Measurements from ENCODE around the gene UBAP1.
"Not testable (repeated sequence)": the region's sequence is repeated elsewhere in the genome, so short reads cannot be mapped to it uniquely, and the experiment has no call there.

Gene UBAP1

DNA sequence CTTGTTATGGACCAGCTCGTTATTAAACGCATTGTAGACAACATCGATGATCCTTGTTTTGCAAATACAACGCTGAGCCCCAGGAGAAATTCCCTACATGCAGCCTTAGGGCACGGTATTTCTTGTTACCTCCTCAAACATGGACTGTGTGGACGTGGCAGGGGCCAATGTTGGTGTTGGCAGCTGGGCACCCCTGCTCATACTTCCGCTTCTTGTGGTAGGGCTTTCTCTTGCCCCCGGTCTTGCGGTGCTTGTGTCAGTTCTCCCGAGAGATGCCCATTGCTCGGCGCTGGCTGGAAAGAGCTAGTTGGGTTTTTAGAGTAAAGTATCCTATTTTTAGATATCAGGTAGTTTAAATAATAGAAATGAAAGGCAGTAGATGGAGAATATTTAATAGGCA lies 45.5 kb downstream of the UBAP1 start:
- no peak for DNase-seq (ENCODE audit: low spot score)

GRCh38 chr9:34226144-34226760 lies 47.4 kb downstream of the UBAP1 start:
- DNase-seq (ENCODE audit: low spot score): not testable (repeated sequence)

DNA sequence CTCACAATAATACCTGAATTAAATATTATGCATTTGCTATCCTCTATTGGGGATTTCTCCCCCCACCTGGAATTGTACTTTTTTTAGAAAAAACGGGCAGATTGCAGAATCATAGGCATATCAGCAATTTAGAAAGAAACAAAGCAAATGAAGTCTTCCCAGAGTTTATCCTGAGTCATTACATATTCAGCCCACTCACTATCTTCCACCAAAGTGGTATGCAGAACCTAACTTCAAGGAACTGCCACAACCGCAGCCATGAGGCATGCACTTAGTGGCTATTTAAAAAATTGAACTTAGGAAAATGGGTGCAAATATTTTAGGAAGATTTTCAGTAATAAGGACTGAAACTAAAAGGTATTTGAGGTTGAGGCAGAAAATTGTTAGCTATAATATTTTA lies 48.6 kb downstream of the UBAP1 start:
- DNase-seq (ENCODE audit: low spot score): no peak

DNA sequence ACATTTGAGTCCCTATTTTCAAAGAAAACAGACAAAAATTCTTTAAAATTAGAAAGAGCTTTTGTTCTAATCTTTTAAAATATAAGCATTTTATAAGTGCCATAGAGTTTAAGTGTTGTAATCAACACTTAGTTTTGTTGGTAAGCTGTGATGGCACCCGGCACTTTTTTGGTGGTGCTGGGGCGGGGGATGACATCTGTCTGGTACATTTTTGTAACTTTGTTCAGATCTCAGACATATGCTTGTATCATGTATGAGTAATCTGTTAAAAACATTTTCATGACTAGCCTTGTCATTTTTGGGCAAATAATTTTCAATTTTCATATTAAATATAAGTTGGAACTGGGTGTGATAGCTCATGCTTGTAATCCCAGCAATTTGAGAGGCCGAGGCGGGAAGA lies 51.7 kb downstream of the UBAP1 start:
- no peak for DNase-seq (ENCODE audit: low spot score)

DNA sequence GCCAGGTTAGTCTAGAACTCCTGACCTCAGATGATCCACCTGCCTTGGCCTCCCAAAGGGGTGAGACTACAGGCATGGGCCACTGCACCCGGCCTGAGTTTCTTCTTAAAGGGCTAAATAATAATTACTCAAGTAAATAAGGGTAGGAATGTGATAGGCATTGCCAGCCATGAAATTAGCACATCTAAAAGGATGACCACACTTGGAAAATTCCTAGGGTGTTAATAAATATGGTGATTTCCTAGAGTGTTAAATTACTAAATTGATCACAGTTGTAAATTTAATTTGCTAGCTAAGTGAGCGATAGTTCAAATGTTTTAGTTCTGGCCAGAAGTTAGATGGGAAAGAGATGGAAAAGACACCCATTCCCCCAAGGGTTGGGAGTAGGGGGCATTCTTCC lies 53.4 kb downstream of the UBAP1 start:
- DNase-seq (ENCODE audit: low spot score): no peak

GRCh38 chr9:34233672-34234071 lies 54.8 kb downstream of the UBAP1 start:
- no peak for DNase-seq (ENCODE audit: low spot score)

- no peak for DNase-seq (ENCODE audit: low spot score)
Observed at GRCh38 chr9:34237836-34238235, 59.0 kb downstream of the UBAP1 start.

DNA sequence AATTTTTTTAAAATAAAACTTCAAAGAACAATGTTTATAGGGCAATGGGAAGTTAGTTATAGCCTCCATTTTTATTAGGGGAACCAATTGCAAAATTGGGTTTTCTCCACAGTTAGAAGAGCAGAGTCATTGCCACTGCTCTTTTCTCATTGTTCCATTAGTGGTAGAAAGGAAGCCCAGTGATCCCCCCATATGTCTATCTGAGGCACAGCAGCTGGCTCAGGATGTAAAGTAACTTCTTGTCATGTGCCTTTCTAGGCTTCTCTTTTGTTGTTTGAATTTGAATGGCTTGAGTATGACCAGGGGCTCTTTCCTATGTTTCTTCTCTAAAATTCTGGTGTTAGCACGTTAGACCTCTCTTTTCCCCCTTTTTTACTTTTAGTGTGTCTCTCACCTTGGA lies 61.2 kb downstream of the UBAP1 start:
- no peak for DNase-seq (ENCODE audit: low spot score)

DNA sequence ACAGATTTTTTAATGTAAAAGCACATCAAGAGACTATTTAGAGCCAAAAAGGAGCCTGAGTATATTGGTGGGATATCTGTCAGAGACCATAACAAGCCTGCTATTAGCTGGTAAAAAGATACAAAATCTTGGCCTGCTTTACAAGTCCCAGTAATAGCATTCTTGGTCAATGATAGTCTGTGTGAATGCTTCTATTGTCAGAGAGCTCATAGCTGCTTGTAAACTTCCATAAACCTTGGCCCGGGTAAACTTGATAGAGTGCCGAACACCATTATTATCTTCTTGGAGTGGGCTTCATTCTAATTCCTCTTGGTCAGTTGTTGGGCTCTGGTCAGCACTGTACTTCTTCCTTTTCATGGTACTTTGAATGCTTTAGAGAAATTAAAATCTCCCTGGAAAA lies 64.0 kb downstream of the UBAP1 start:
- DNase-seq (ENCODE audit: low spot score): no peak

DNA sequence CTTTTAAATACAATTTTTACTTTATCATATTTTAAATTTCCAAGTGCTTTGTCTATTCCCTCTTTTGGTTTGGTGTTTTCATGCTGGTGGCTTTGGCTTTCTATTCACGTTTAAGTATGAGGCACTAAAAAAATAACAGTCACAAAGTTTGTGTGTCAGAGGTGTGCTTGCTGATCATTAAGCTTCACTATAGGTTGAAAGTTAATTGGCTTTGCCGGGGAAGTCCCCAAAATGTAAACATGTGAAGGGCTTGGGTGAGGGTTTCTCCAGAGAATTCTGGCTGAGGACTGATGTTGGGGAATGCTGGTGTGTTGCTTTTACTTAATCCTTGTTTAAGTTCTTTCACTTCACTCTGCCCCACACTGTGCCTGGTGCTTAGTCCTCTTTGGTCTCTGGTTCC lies 66.4 kb downstream of the UBAP1 start:
- not testable (repeated sequence) for DNase-seq (ENCODE audit: low spot score)

DNA sequence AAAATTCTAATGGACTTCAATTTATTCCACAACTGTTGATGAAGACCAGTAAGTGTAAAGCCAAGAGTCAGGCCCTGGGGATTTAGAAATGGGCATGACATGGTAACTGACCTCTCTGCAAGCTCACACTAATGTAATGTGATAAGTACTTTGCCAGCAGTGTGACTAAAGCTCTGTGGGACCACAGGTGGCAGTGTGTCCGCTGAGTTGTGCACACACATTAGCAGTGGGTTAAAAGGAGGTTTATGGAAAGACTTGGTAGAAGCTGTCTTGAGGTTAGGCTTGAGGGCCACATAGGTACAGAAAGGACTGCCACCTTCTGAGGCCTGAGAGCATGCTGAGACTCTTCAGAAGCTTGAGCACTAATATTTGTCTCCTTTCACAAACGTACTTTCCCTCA lies 67.6 kb downstream of the UBAP1 start:
- DNase-seq (ENCODE audit: low spot score): no peak

DNA sequence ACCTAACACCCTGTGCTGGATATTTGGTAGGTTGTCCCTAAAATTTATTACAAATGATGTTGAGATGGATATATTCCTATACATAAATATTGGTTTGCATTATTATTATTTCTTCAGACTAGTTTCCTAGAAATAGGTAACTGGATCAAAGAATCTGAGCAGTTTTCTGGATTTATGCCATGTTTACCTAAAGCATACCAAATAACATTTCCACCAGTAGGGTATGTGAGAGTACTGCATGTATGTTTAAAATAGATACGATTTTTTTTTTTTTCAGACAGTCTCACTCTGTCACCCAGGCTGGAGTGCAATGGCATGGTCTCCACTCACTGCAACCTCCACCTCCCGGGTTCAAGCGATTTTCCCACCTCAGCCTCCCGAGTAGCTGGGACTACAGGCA lies 68.9 kb downstream of the UBAP1 start:
- DNase-seq (ENCODE audit: low spot score): not testable (repeated sequence)

DNA sequence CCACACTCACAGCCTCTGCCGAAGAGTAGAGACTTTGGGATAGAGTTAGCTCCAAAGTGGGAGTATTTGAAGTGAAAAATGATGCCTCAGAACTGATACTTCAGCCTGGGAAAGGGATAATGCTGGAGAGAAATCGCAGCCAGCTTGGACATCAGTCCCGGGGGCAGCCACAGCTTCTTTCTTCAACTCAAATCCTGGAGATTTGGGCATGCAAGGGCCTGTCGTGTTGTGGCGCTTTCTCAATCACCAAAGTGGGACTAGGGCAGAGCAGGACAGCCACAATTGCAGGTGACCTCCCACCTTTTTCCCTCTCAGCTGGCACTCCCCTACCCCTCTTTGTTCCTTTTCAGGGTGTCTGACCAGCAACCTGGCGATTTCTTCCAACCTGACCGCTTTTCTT lies 70.4 kb downstream of the UBAP1 start:
- no peak for DNase-seq (ENCODE audit: low spot score)

- no peak for DNase-seq (ENCODE audit: low spot score)
Observed at GRCh38 chr9:34250721-34251120, 71.9 kb downstream of the UBAP1 start.

DNA sequence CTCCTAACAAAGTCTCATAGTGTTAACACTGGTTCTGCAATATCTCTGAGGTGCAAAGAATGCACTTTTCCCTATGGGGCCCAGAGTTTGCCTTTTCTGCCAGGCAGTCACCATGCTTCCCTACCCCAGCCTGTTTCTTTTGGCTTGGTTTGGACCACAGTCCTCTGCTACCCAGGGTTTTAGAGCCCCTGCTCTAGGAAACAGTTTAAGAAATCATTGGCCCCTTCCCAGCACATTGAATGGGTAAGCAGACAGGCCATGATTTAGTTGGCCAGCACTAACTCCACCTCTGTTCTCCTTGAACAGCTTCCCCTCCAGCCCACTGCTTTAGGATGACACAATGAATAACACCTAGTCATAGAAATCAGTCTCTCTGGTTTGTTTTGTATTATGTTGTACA lies 73.2 kb downstream of the UBAP1 start:
- no peak for DNase-seq (ENCODE audit: low spot score)

DNA sequence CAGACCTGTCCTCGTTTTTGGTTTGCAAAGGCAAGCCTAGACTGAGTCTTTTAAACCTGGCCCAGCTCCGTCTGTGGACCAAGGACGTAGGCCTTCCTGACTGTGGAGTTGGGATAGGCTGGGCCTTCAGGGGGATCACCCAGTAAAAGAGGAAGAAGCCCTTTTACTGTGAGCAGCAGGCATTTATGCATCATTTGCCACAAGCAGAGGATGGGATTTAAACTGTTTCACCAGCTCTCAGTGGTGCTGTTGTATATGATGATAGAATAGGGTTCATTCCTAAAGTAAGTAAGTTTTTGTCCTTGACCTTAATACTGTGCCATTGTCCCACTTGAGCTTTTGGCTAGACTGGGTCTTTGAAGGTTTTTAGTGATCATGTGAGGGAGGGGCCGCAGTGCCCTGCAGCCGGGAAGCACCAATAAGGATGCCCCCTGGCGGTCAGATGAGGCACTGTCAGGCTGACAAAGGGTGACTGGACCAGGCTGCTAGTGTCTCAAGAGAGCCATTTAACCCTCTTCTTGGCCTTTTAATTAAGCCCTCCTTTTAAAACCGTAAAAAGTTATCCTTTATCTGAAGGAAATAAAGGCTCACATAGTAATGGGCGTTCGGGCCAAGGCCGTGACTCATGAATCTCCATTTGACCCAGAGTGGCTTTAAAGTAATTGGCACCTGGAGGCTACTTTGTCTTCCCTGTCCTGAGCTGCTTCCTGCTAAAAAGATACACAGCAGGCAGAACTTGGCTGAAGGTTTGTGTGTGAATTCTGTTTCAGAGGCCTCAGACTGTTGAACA lies 74.0 kb downstream of the UBAP1 start:
- DNase-seq (ENCODE audit: low spot score): peak; percentile 78

DNA sequence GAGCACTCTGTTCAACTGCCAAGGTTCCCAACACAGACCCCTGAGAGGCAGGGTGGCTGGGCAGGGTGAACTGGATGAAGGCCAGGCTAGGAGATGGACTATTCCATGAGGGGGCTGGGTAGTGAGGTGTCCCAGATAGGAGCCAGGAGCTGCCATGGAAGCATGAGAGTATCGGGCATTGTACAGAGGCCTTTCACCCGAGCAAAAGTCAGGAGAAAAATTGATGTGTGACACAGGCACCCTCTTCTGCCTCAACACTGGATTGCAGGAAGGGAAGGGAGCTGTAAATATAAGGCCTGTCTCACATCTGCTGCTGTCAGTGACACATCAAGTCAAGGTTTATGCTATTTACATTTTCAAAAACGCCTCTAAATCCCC lies 74.6 kb downstream of the UBAP1 start:
- peak; percentile 24 for DNase-seq (ENCODE audit: low spot score)

- no peak for DNase-seq (ENCODE audit: low spot score)
Observed at GRCh38 chr9:34254141-34254913, 75.5 kb downstream of the UBAP1 start.

- DNase-seq (ENCODE audit: low spot score): no peak
Observed at GRCh38 chr9:34254966-34255825, 76.4 kb downstream of the UBAP1 start.

GRCh38 chr9:34256104-34256503 lies 77.3 kb downstream of the UBAP1 start:
- DNase-seq (ENCODE audit: low spot score): peak; percentile 46

GRCh38 chr9:34256987-34257585 lies 78.2 kb downstream of the UBAP1 start:
- DNase-seq (ENCODE audit: low spot score): peak; percentile 56

GRCh38 chr9:34259315-34259714 lies 80.5 kb downstream of the UBAP1 start:
- no peak for DNase-seq (ENCODE audit: low spot score)
